ENCODE measurements around the gene IFNA16. TPM values are rescaled to one million over a fixed set of nuclear protein-coding genes. Genes with fewer than 3 reads are reported as not detected.
"Not testable (repeated sequence)": the region's sequence is repeated elsewhere in the genome, so short reads cannot be mapped to it uniquely, and the experiment has no call there.

IFNA16 gene
- total RNA-seq, 1 donor from 2014 or later, result not detected

DNA sequence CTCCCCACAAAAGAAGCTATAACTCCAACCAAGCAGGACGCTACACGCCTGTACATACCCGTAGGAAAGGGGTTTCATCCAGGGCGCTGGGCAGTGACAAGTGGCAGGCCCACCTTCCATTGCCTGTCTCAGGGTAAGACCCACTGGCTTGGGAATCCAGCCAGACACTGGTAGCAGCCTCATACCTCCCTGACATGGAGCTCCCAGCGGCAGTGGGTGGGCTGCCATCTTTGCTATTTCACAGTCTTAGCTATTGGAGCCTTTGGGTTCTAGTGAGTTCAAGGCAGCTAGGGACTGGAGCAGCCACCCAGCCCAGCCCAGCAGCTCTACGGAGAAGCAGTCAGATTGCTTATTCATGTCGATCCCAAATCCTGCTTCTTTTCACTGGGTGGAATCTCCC is 6.8 kb downstream of the IFNA16 start:
- TF ChIP-seq, protein P1, sequence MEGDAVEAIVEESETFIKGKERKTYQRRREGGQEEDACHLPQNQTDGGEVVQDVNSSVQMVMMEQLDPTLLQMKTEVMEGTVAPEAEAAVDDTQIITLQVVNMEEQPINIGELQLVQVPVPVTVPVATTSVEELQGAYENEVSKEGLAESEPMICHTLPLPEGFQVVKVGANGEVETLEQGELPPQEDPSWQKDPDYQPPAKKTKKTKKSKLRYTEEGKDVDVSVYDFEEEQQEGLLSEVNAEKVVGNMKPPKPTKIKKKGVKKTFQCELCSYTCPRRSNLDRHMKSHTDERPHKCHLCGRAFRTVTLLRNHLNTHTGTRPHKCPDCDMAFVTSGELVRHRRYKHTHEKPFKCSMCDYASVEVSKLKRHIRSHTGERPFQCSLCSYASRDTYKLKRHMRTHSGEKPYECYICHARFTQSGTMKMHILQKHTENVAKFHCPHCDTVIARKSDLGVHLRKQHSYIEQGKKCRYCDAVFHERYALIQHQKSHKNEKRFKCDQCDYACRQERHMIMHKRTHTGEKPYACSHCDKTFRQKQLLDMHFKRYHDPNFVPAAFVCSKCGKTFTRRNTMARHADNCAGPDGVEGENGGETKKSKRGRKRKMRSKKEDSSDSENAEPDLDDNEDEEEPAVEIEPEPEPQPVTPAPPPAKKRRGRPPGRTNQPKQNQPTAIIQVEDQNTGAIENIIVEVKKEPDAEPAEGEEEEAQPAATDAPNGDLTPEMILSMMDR (IDR thresholded peaks at IDR 0.05), result no peak
- TF ChIP-seq POLR2AphosphoS5 (IDR thresholded peaks at IDR 0.05; ENCODE audit: insufficient read depth in 1 of 2, low read depth in 1 of 2) (no peak), POLR2A (IDR thresholded peaks at IDR 0.05) (no peak)
- H3K36me3 ChIP-seq, result no peaks in the 10 kb centered on the region
- no peaks in the 10 kb centered on the region for H3K4me1 ChIP-seq
- no peaks in the 10 kb centered on the region for H3K27me3 ChIP-seq
- no peak for DNase-seq (ENCODE audit: extremely low spot score in 2 of 2)
- intact Hi-C loops (cut with DNase I), result no loop called here
- H3K4me3 ChIP-seq, result no peak overlapping the region
- H3K27ac ChIP-seq, result no peak overlapping the region
- no peaks in the 10 kb centered on the region for H3K9me3 ChIP-seq

DNA sequence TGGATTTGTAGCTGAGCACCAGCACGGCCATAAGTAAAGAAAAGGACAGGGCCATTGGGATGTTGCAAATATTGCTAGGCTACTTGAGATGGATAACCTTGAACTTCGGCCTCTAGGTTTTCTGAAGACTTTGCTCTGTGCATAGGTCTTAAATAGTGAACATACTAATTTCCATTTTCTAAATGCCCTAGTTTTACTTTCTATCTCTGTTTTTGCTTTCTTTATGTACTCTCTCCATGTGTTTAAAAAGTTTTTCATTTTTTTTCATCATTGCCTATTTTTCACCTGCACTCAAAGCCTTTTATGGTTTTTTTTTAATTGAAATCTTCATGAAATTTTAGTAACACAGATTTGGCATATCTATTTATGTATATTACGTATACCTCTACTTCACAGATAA is 10.1 kb downstream of the IFNA16 start, which contains the start of gene IFNA10:
IFNA10 (minus strand) TSS at position 101 of the 400 bp plus-strand sequence; CDS start at position 55, 46 bp downstream.
- H3K4me1 ChIP-seq; H3K27me3 ChIP-seq; H3K36me3 ChIP-seq; DNase-seq (ENCODE audit: extremely low spot score in 2 of 2); H3K9me3 ChIP-seq; H3K4me3 ChIP-seq; intact Hi-C loops (cut with DNase I); H3K27ac ChIP-seq: not testable (repeated sequence)

DNA sequence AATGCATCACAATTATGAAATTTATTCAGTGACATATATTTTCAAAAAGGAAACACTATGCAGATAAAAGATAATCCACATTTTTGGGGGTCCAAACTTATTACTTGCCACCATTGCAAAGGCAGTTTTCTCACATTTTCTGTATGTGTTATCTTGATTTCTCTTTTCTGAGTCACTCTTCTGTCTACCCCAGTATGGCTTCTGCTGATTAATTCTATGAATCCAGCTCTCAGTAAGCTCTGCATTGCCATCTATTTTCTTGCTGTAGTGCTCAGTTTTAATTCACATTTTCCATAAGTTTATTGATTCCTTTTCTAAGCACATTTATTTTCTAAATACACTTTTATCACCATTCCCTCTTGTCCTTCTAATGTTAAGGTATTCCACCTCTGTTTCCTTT is 11.9 kb downstream of the IFNA16 start:
- H3K4me1 ChIP-seq, result no peaks in the 10 kb centered on the region
- TF ChIP-seq POLR2A (IDR thresholded peaks at IDR 0.05) (no peak), POLR2AphosphoS5 (IDR thresholded peaks at IDR 0.05; ENCODE audit: insufficient read depth in 1 of 2, low read depth in 1 of 2) (no peak)
- TF ChIP-seq, protein P1 (IDR thresholded peaks at IDR 0.05), result no peak
- intact Hi-C loops (cut with DNase I), result no loop called here
- H3K4me3 ChIP-seq, result no peak overlapping the region
- no peaks in the 10 kb centered on the region for H3K36me3 ChIP-seq
- H3K9me3 ChIP-seq, result no peaks in the 10 kb centered on the region
- H3K27ac ChIP-seq, result no peak overlapping the region
- DNase-seq (ENCODE audit: extremely low spot score in 2 of 2), result no peak
- no peaks in the 10 kb centered on the region for H3K27me3 ChIP-seq

DNA sequence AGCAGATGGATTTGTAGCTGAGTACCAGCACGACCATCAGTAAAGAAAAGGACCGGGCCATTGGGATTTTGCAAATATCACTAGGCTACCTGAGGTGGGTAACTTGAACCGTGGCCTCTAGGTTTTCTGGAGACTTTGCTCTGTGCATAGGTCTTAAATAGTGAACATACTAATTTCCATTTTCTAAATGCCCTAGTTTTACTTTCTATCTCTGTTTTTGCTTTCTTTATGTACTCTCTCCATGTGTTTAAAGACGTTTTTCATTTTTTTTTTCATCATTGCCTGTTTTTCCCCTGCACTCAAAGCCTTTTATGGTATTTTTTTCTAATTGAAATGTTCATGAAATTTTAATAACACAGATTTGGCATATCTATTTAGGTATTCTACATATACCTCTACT is 15.0 kb downstream of the IFNA16 start, which contains the start of gene IFNA7:
IFNA7 (minus strand) TSS at position 101 of the 400 bp plus-strand sequence; CDS start at position 61, 40 bp downstream.
- not testable (repeated sequence) for H3K9me3 ChIP-seq

DNA sequence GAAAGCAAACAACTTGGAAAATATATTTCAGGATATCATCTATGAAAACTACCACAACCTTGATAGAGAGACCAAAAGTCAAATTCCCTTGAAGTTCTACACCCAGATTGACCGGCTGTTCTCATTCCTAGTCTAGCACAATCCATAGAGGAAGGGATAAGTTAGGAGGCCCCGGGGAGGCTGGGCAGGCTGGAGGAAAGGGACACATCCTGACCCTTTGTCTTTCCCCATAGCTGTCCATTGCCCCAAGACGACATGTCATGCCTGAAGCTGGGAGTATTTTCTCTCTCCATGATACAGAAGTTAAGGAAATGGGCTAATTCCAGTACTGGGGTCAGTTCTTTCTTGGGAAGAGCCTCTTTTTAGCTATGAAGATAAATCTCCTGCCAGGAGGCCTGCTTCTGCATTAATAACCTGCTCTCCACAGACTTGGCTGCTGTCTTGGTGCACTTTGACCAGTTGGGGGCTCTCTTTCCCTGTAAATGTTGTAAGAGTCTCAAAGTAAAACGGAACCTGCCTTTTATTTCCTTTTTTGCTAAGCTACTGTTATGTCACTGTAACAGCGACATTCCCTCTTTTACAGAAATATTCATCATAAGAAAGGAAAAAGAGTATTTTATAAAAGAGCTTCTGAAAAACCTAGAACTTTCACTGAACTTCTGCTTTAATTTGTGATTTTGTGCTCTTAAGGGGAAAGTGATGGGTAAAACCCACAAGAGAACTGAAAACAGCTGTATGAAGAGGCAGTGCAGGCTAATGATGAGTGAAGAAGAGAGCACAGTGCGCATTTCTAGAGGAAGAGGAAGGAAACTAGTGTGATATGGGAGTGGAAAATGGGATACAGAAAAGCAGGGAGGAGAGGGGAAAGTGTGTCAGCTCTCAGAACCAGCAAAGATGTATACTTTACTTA is 22.0 kb downstream of the IFNA16 start:
- H3K4me1 ChIP-seq; H3K4me3 ChIP-seq; H3K27ac ChIP-seq; DNase-seq (ENCODE audit: extremely low spot score in 2 of 2); H3K36me3 ChIP-seq; H3K9me3 ChIP-seq; intact Hi-C loops (cut with DNase I); H3K27me3 ChIP-seq: not testable (repeated sequence)

More for the DNA sequence above, 15.0 kb downstream of the IFNA16 start, which contains the start of gene IFNA7:
- H3K4me1 ChIP-seq; DNase-seq (ENCODE audit: extremely low spot score in 2 of 2); intact Hi-C loops (cut with DNase I); H3K27me3 ChIP-seq; H3K4me3 ChIP-seq; H3K36me3 ChIP-seq; H3K27ac ChIP-seq: not testable (repeated sequence)

DNA sequence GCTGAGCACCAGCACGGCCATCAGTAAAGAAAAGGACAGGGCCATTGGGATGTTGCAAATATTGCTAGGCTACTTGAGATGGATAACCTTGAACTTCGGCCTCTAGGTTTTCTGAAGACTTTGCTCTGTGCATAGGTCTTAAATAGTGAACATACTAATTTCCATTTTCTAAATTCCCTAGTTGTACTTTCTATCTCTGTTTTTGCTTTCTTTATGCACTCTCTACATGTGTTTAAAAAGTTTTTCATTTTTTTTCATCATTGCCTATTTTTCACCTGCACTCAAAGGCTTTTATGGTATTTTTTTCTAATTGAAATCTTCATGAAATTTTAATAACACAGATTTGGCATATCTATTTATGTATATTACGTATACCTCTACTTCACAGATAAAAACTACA is 29.6 kb downstream of the IFNA16 start, which contains the start of gene IFNA4:
IFNA4 (minus strand) TSS at position 101 of the 400 bp plus-strand sequence; CDS start at position 45, 56 bp downstream.
- DNase-seq (ENCODE audit: extremely low spot score in 2 of 2); H3K36me3 ChIP-seq; H3K27ac ChIP-seq; H3K27me3 ChIP-seq; intact Hi-C loops (cut with DNase I); H3K9me3 ChIP-seq; H3K4me3 ChIP-seq; H3K4me1 ChIP-seq: not testable (repeated sequence)

DNA sequence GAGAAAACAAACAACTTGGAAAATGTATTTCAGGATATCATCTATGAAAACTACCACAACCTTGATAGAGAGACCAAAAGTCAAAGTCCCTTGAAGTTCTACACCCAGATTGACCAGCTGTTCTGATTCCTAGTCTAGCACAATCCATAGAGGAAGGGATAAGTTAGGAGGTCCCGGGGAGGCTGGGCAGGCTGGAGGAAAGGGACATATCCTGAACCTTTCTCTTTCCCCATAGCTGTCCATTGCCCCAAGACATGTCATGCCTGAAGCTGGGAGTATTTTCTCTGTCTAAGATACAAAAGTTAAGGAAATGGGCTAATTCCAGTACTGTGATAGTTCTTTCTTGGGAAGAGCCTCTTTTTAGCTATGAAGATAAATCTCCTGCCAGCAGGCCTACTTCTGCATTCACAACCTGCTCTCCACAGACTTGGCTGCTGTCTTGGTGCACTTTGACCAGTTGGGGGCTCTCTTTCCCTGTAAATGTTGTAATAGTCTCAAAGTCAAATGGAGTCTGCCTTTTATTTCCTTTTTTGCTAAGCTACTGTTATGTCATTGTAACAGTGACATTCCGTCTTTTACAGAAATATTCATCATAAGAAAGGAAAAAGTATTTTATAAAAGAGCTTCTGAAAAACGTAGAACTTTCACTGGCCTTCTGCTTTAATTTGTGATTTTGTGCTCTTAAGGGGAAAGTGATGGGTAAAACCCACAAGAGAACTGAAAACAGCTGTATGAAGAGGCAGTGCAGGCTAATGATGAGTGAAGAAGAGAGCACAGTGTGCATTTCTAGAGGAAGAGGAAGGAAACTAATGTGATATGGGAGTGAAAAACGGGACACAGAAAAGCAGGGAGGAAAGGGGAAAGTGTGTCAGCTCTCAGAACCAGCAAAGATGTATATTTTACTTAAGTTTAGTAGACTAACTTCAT is 34.0 kb downstream of the IFNA16 start:
- H3K27ac ChIP-seq; H3K27me3 ChIP-seq; H3K36me3 ChIP-seq; intact Hi-C loops (cut with DNase I); H3K9me3 ChIP-seq; H3K4me3 ChIP-seq; DNase-seq (ENCODE audit: extremely low spot score in 2 of 2); H3K4me1 ChIP-seq: not testable (repeated sequence)
